Loucy (cell line): Measurements from ENCODE around the gene VILL.

ENCODE experiments used
- H2AFZ ChIP-seq: fragments of 200-600 bp; sonication (generic); 2 replicates; pipeline ENCODE4 v1.6.0; 2016; ENCODE audit warnings: antibody characterized with exemption, mild to moderate bottlenecking, low read length, moderate library complexity
- H3F3A ChIP-seq: fragments of 200-600 bp; 2 replicates; pipeline ENCODE4 v1.6.0; 2016; ENCODE audit warnings: antibody characterized with exemption, low read depth, mild to moderate bottlenecking
- H3K27me3 ChIP-seq: fragments of 200-600 bp; sonication (generic); 2 replicates; pipeline ENCODE4 v1.6.1; 2014; ENCODE audit warnings: low read length, mild to moderate bottlenecking; ENCODE audit not compliant: insufficient read depth, poor library complexity, severe bottlenecking
- H3K36me3 ChIP-seq: fragments of 200-600 bp; sonication (generic); 2 replicates; pipeline ENCODE4 v1.6.1; 2016; ENCODE audit warnings: low read length; ENCODE audit not compliant: insufficient read depth
- H3K4me1 ChIP-seq: fragments of 200-600 bp; sonication (generic); 2 replicates; pipeline ENCODE4 v1.5.1; 2014; ENCODE audit warnings: low read length, mild to moderate bottlenecking; ENCODE audit not compliant: insufficient read depth, poor library complexity, severe bottlenecking
- H3K4me2 ChIP-seq: fragments of 200-600 bp; sonication (generic); 2 replicates; pipeline ENCODE4 v1.6.0; 2014; ENCODE audit warnings: antibody characterized with exemption, low read length, low read depth, mild to moderate bottlenecking; ENCODE audit not compliant: poor library complexity, severe bottlenecking
- H3K4me3 ChIP-seq: fragments of 200-600 bp; sonication (generic); 2 replicates; pipeline ENCODE4 v1.5.1; 2014; ENCODE audit warnings: low read length, mild to moderate bottlenecking, mixed read lengths; ENCODE audit not compliant: poor library complexity, severe bottlenecking
- H3K79me2 ChIP-seq: fragments of 200-600 bp; sonication (generic); 2 replicates; pipeline ENCODE4 v1.6.1; 2014; ENCODE audit warnings: low read length; ENCODE audit not compliant: insufficient read depth
- H3K9ac ChIP-seq: fragments of 200-600 bp; sonication (generic); 2 replicates; pipeline ENCODE4 v1.6.0; 2014; ENCODE audit warnings: mild to moderate bottlenecking, low read depth, low read length, moderate library complexity; ENCODE audit not compliant: poor library complexity, severe bottlenecking
- H3K9me2 ChIP-seq: fragments of 200-600 bp; sonication (generic); replicated peaks from 2 replicates; pipeline ENCODE4 v1.6.1; 2016; ENCODE audit warnings: low read depth, low read length, mixed read lengths
- H3K9me3 ChIP-seq: fragments of 200-600 bp; sonication (generic); 2 replicates; pipeline ENCODE4 v1.6.1; 2014; ENCODE audit warnings: mild to moderate bottlenecking, antibody characterized with exemption, low read length, low read depth; ENCODE audit not compliant: insufficient read depth
- H4K20me1 ChIP-seq: fragments of 200-600 bp; sonication (generic); 2 replicates; pipeline ENCODE4 v1.6.0; 2014; ENCODE audit warnings: antibody characterized with exemption, low read length, mild to moderate bottlenecking; ENCODE audit not compliant: insufficient read depth, poor library complexity, severe bottlenecking
- EZH2phosphoT487 ChIP-seq: fragments of 200-600 bp; IDR thresholded peaks from 2 replicates; pipeline ENCODE4 v1.6.1; 2018; ENCODE audit warnings: antibody characterized with exemption, mild to moderate bottlenecking, moderate library complexity, borderline replicate concordance
- TF ChIP-seq, protein P1 (sequence below): fragments of 200-600 bp; sonication (generic); conservative IDR thresholded peaks from 2 replicates; pipeline ENCODE4 v1.5.1; 2014; ENCODE audit warnings: mild to moderate bottlenecking, antibody characterized with exemption, low read length

VILL gene

DNA sequence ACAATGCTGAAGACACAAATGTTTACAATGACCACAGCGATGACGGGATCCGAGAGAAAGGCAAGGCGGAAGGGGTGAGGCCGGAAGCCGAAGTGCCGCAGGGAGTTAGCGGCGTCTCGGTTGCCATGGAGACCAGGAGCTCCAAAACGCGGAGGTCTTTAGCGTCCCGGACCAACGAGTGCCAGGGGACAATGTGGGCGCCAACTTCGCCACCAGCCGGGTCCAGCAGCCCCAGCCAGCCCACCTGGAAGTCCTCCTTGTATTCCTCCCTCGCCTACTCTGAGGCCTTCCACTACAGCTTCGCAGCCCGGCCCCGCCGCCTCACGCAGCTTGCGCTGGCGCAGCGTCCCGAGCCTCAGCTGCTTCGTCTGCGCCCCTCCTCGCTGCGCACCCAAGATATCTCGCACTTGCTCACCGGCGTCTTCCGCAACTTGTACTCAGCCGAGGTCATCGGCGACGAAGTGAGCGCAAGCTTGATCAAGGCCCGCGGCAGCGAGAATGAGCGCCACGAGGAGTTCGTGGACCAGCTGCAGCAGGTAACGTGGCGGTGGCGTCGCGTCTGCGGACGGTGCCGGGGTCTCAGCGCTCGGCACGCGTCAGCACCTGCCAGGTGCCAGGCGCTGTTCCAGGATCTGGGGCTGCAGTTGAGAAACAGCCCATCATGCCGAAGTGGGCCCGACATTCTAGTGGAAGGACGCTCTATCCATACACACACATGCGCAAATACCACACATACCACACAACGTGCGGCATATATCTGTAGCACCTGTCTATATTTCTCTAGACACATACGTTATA is 48.7 kb downstream of the VILL start, which contains the start of gene DLEC1:
Gene DLEC1, plus strand, starts transcription at position 108 of the 798 bp plus-strand sequence. Its CDS starts 18 bp downstream, at position 126.
- no peaks in the 10 kb centered on the region for H3K36me3 ChIP-seq
- peak within 1 kb of the TSS; percentile 79 for H2AFZ ChIP-seq
- no peak within 1 kb of the TSS for H3K9ac ChIP-seq
- H3K79me2 ChIP-seq = no peaks in the 10 kb centered on the region
- peaks cover 12% of the 10 kb centered on the region for H3K4me1 ChIP-seq
- no peaks in the 10 kb centered on the region for H3K9me3 ChIP-seq
- peak within 1 kb of the TSS; percentile 88 for H3K4me2 ChIP-seq
- H3K4me3 ChIP-seq = peak within 1 kb of the TSS; percentile 72
- H3K9me2 ChIP-seq = no peaks in the 10 kb centered on the region
- no peaks in the 10 kb centered on the region for H3K27me3 ChIP-seq
- no peaks in the 10 kb centered on the region for H4K20me1 ChIP-seq
- H3F3A ChIP-seq = no peaks in the 10 kb centered on the region
- TF ChIP-seq EZH2phosphoT487 = no peak
- TF ChIP-seq, protein P1, sequence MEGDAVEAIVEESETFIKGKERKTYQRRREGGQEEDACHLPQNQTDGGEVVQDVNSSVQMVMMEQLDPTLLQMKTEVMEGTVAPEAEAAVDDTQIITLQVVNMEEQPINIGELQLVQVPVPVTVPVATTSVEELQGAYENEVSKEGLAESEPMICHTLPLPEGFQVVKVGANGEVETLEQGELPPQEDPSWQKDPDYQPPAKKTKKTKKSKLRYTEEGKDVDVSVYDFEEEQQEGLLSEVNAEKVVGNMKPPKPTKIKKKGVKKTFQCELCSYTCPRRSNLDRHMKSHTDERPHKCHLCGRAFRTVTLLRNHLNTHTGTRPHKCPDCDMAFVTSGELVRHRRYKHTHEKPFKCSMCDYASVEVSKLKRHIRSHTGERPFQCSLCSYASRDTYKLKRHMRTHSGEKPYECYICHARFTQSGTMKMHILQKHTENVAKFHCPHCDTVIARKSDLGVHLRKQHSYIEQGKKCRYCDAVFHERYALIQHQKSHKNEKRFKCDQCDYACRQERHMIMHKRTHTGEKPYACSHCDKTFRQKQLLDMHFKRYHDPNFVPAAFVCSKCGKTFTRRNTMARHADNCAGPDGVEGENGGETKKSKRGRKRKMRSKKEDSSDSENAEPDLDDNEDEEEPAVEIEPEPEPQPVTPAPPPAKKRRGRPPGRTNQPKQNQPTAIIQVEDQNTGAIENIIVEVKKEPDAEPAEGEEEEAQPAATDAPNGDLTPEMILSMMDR = no peak

DNA sequence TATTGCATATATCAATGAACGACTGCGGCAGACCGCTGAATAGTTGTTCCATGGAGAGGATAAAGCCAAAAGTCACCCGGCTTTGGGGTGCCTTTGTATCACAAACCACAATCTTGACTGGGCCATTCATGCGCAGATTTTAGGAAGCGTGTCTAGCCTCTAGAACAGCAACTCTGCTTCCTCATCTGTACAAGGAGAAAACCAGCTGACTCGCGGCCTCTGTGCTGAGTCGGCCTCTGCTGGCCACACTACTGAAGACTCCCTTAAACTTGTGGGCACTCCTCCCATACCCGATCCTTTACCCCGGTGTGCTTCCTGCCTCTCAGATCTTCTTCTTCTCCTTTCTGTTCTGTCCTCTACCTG is 49.3 kb downstream of the VILL start:
- Histone ChIP-seq H3K9me2 (no peaks in the 10 kb centered on the region), H3K4me3 (peak overlapping the region; percentile 72), H2AFZ (peak overlapping the region; percentile 79), H3K79me2 (no peaks in the 10 kb centered on the region), H3K36me3 (no peaks in the 10 kb centered on the region), H3K9me3 (no peaks in the 10 kb centered on the region), H3K4me2 (peak overlapping the region; percentile 88), H4K20me1 (no peaks in the 10 kb centered on the region), H3K4me1 (peaks cover 12% of the 10 kb centered on the region), H3F3A (no peaks in the 10 kb centered on the region), H3K9ac (no peak overlapping the region), H3K27me3 (no peaks in the 10 kb centered on the region)
- TF ChIP-seq EZH2phosphoT487 = no peak
- TF ChIP-seq, protein P1 = peak; percentile 56

DNA sequence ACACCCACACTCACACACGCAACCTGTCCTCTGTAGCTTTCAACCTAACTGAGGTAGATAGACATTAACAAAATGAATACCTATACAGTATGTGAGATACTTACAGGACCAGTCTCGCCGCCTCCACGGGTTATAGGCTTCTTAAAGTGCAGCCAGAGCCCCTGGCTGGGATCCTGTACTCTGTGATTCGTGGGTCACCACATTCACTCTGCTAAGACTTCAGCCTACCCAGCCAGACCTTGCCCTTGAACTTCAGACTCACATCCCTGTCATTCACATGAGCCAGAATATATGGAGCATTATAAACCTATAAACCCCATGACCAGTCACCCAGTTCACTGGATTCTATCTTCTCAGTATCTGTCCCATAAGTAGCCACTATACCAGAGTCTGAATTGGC is 49.8 kb downstream of the VILL start:
- Histone ChIP-seq H3K4me3 (peak overlapping the region; percentile 72), H3K27me3 (no peaks in the 10 kb centered on the region), H2AFZ (peak overlapping the region; percentile 79; the same call in 1 of the 2 replicates), H4K20me1 (no peaks in the 10 kb centered on the region), H3K9ac (no peak overlapping the region), H3K9me2 (no peaks in the 10 kb centered on the region), H3K9me3 (no peaks in the 10 kb centered on the region), H3F3A (no peaks in the 10 kb centered on the region), H3K4me1 (peaks cover 12% of the 10 kb centered on the region), H3K4me2 (peak overlapping the region; percentile 88), H3K36me3 (no peaks in the 10 kb centered on the region), H3K79me2 (no peaks in the 10 kb centered on the region)
- TF ChIP-seq, protein P1 = no peak
- no peak for TF ChIP-seq EZH2phosphoT487
